Measurements from ENCODE around the gene PCDHA5.
"Not testable (repeated sequence)": the region's sequence is repeated elsewhere in the genome, so short reads cannot be mapped to it uniquely, and the experiment has no call there.

- TF ChIP-seq CTCF, POLR2A (IDR thresholded peaks at IDR 0.05): not testable (repeated sequence)
Measured at GRCh38 chr5:140787849-140788504, 33.4 kb upstream of the PCDHA5 start.
